HG03457 (cell line): Measurements from ENCODE around the gene PRM1.

ENCODE experiments used
- ATAC-seq: cut with Tn5 transposase; IDR thresholded peaks from one replicate; pipeline ENCODE4 v1.9.1; 2021; ENCODE audit warnings: moderate number of reproducible peaks; ENCODE audit not compliant: unreplicated experiment

PRM1 gene

GRCh38 chr16:11254913-11255736, 26.0 kb downstream of the PRM1 start:
- ATAC-seq: no peak

DNA sequence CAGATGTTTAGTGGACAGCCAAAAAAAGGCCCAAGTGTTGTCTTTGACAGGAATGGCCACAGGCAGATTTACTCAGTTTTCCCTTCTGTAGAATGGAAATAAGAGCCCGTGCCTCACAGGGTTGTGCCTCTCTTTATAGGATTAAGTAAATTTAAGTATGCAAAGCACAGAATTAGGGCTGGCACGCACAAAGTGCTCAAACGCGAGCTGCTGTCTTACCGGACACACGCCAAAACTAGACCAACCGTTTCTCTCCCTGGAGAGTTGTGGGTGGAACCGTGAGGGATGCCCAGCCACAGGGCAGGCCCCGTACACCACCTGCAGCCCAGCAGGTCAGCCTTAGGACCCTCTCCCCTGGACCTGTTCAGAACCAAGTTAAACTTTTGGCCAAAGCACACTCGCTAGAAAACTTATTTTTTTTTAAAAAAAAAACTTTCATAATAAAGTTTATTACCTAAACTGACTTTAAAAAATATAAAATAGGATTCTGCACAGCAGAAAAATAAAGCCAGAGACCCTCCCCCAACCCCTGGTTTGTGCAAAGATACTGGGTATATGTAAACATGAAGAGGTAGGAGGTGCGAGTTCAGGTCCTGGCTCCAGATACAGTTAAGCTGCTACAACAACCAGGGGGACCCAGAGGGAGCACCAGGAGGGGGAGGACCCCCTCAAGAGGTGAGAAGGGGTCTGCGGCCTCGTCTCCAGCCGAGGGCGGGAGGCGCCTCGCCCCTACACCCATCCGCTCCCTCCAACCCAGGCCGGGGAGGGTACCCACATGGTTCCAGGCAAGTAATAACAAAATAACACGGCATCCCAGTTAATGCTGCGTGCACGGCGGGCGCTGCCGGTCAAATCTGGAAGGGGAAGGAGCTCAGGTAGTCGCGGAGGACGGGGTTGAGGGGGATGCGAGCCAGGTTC, 26.9 kb downstream of the PRM1 start:
- no peak for ATAC-seq

- ATAC-seq: no peak
Observed at GRCh38 chr16:11253009-11253994, 27.8 kb downstream of the PRM1 start.

- ATAC-seq: no peak
Observed at GRCh38 chr16:11252482-11252931, 28.6 kb downstream of the PRM1 start.

DNA sequence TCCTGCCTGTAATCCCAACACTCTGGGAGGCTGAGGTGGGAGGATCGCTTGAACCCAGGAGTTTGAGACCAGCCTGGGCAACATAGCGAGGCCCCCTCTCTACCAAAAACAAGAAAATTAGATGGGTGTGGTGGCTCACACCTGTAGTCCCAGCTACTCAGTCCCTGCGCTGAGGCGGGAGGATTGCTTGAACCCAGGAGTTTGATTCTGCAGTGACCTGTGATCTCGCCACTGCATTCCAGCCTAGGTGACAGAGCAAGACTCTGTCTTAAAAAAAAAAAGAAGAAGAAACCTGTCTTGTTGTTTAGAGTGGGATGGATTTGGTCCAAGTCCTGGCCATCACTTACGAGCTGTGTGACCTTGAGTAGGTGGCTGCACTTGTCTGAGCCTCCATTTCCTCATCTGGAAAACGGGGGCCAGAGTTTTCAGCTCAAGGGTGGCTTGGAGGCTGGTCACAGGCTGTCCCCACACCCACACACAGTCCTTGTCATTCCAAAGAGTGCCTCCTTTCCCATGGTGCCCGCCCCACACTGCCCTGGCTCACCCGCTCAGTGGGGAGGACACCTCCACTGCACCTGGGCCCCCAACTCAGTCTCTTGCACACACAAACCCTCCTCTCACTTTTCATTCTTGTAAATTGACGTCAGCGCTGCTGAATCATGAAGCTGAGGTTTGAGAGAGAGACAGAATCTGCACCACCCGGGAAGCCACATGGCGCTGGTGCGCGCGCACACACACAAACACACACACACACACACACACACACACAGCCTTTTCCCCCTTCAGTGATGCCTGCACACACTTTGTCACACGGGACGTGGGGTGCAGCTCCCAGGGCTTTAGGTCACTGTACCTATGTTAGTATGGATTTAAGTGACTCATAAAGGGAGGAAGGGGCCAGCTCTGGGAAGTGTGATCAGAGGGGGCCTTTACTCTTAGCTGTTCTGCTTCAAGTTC, 29.3 kb downstream of the PRM1 start:
- ATAC-seq: no peak

GRCh38 chr16:11250786-11251524, 30.2 kb downstream of the PRM1 start:
- no peak for ATAC-seq

DNA sequence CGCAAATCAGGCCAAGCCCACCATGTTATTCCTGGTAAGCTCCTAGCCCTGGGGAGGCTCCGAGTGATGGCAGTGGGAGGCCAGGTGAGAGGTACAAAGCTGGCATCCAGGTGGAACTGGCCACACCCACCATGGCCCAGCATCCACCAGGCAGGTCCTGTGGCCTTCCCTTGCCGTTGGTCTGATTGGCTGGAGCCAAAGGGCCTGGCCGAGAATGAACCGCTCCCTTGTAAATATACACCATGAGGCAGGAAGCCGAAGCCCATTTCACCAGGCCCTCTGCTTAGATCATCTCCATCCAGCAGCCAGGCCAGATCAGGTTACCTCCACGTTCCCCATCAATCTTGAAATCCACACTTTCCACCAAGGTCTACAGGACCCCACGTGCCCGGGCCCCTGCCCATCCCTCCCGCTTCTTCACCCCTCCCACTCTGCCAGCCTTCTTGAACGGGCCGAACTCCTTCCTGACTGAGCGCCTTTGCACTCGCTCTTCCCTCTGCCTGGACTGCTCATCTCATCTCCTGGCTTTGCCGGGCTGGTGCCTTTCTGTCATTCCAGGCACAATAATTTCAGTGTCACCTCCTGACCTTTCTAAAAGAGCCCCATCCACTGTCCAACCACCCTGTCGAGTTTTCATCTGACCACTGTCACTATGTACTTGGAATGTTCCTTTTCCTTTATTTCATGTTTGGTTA, 30.9 kb downstream of the PRM1 start:
- no peak for ATAC-seq

- ATAC-seq: no peak
Observed at GRCh38 chr16:11249233-11250061, 31.7 kb downstream of the PRM1 start.

GRCh38 chr16:11248133-11248532, 33.0 kb downstream of the PRM1 start:
- no peak for ATAC-seq

DNA sequence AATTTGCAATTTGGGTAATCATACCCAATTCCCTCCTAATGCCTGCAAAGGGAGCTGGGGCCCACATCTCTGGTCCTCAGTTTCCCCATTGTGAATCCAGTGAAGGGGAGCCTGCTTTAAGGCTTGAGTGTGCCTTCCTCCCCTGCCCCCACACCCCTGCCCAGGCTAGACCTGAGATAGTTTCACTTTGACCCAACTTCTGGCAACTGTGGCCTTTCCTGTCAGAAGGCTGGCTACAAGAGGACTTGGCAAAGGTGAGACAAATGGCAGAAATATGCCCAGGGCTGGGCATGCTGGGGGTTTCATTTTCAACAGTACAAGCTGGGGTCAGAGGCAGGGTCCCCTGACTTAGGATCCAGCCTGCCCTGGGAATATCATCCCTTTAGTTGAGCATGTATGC, 35.1 kb downstream of the PRM1 start:
- no peak for ATAC-seq

DNA sequence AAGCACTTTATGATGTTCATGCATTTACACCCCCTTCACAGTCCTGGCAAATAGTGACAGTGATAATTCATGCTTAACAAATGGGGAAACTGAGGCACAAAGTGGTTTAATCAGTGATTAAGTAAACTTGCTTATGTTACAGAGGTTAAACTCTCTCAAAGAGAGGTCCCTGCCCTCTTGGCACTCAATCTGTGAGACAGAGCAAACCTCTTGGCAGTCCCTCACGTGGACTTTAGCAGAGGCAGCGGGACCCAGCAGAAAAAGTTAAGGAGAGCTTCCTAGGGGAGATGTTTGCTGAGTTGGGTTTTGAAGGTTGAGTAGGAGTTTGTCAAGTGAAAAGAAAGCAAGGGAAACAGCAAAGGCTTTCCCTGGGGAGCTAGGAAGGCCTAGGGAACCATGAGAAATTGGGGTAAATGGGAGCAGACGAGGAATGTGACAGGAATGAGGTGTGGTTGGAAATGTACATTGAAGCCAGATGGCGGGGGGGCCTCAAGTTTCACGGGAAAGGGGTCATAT, 35.9 kb downstream of the PRM1 start:
- no peak for ATAC-seq

- ATAC-seq: no peak
Observed at GRCh38 chr16:11242658-11243057, 38.5 kb downstream of the PRM1 start.

GRCh38 chr16:11241480-11242204, 39.5 kb downstream of the PRM1 start:
- ATAC-seq: no peak

DNA sequence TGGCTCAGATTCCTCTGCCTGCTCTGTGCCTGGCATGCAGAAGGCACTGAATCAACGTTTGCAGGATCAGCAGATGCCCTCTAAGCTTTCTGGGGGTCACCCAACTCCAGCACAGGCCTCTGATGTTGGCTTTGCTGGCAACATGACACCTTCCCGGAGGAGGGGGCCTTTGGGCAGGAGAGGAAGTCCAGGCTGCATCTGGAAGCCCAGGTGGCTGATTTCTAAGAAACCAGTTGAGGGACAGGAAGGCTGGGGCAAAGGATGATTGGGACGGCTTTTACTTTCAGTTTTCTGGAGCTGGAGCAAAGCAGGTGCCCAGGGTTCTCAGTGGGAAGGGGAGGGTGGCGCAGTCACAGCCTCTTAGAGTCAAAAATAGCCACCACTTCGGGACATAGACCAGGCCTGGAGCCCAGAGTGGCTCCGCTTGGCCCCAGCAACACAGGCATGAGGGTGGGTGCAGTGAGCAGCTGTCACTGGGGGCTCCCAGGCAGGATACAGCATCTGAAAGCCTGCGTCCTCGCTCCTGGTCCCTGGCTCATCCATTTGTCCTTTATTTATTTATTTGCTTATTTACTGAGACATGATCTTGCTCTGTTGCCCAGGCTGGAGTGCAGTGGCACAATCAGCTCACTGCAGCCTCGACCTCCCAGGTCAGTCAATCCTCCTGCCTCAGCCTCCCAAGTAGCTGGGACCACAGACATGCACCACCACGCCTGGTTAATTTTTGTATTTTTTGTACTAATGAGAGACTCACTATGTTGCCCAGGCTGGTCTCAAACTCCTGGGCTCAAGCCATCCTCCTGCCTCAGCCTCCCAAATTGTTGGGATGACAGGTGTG, 40.3 kb downstream of the PRM1 start:
- no peak for ATAC-seq
